Upper lobe of right lung (tissue), 1 donor: ENCODE measurements around the gene NCAPD2. TPM values are rescaled to one million over a fixed set of nuclear protein-coding genes. Genes with fewer than 3 reads are reported as not detected.
A peak's percentile ranks its signal among the peaks of the same experiment; 100 is the strongest.
"Not testable (repeated sequence)": the region's sequence is repeated elsewhere in the genome, so short reads cannot be mapped to it uniquely, and the experiment has no call there.

ENCODE experiments used
- ATAC-seq: fragments of 200-7000 bp; cut with Tn5 transposase; one replicate; pipeline ENCODE4 v1.9.1; 2020; ENCODE audit warnings: mild to moderate bottlenecking, moderate library complexity
- DNase-seq: peaks from one replicate; pipeline ENCODE4 v3.0.0-alpha.2; 2020
- H3K27ac ChIP-seq: fragments of 200-600 bp; one replicate; pipeline ENCODE4 v1.8.0; 2022
- H3K27me3 ChIP-seq: fragments of 200-600 bp; one replicate; pipeline ENCODE4 v1.8.0; 2022; ENCODE audit warnings: mild to moderate bottlenecking
- H3K36me3 ChIP-seq: fragments of 200-600 bp; one replicate; pipeline ENCODE4 v1.8.0; 2022
- H3K4me1 ChIP-seq: fragments of 200-600 bp; one replicate; pipeline ENCODE4 v1.8.0; 2022
- H3K4me3 ChIP-seq: fragments of 200-600 bp; one replicate; pipeline ENCODE4 v1.8.0; 2022; ENCODE audit warnings: mild to moderate bottlenecking
- H3K9me3 ChIP-seq: fragments of 200-600 bp; one replicate; pipeline ENCODE4 v1.8.0; 2022
- intact Hi-C: fragments of 100-400 bp; cut with DNase I; formaldehyde crosslinking; loops from one replicate; pipeline ENCODE4 v1.11.0; 2022
- total RNA-seq: library from RNA; stranded (reverse); fragmentation: NEBNext Ultra II Directional; extraction: Animal tissue kit (Norgen Biotek cat#: 25700); gene quantifications from one replicate; pipeline ENCODE4 v1.2.1, GENCODE V29; 2021
- TF ChIP-seq, protein P1 (sequence below): fragments of 200-600 bp; IDR thresholded peaks from one replicate; pipeline ENCODE4 v1.8.0; 2022; ENCODE audit warnings: antibody characterized with exemption
- donor health status: DM: no; HTN: yes; CAD: no; lungs with severe emphysema.

NCAPD2 gene
- total RNA-seq, 1 donor from 2014 or later, result 26.7 TPM

DNA sequence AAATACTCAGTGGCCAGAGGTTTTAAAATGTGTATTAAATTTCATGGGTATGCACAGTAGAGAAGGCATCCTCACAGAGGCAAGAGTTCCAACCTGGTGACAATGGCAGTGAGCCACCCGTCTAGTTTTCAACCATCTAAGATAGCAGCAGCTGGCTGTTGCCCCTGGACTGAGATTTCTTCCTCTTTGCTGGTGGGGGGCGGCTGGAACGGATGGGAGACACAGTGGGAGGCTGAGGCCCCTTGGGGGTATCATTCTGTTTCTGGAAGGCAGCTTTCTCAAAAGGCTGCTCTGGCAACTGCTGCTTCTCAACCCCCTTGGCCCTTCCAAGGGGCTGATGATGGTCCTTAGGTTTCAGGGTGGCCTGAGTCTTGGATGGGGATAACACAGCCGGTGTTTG lies 63.0 kb downstream of the NCAPD2 start:
- DNase-seq (no peak), ATAC-seq (no peak)
- intact Hi-C loops, result no loop called here
- Histone ChIP-seq H3K4me1 (peaks cover 35% of the 10 kb centered on the region), H3K4me3 (no peak overlapping the region), H3K27ac (no peak overlapping the region), H3K36me3 (peaks cover 48% of the 10 kb centered on the region), H3K27me3 (no peaks in the 10 kb centered on the region), H3K9me3 (no peaks in the 10 kb centered on the region)
- TF ChIP-seq, protein P1, sequence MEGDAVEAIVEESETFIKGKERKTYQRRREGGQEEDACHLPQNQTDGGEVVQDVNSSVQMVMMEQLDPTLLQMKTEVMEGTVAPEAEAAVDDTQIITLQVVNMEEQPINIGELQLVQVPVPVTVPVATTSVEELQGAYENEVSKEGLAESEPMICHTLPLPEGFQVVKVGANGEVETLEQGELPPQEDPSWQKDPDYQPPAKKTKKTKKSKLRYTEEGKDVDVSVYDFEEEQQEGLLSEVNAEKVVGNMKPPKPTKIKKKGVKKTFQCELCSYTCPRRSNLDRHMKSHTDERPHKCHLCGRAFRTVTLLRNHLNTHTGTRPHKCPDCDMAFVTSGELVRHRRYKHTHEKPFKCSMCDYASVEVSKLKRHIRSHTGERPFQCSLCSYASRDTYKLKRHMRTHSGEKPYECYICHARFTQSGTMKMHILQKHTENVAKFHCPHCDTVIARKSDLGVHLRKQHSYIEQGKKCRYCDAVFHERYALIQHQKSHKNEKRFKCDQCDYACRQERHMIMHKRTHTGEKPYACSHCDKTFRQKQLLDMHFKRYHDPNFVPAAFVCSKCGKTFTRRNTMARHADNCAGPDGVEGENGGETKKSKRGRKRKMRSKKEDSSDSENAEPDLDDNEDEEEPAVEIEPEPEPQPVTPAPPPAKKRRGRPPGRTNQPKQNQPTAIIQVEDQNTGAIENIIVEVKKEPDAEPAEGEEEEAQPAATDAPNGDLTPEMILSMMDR, result no peak

DNA sequence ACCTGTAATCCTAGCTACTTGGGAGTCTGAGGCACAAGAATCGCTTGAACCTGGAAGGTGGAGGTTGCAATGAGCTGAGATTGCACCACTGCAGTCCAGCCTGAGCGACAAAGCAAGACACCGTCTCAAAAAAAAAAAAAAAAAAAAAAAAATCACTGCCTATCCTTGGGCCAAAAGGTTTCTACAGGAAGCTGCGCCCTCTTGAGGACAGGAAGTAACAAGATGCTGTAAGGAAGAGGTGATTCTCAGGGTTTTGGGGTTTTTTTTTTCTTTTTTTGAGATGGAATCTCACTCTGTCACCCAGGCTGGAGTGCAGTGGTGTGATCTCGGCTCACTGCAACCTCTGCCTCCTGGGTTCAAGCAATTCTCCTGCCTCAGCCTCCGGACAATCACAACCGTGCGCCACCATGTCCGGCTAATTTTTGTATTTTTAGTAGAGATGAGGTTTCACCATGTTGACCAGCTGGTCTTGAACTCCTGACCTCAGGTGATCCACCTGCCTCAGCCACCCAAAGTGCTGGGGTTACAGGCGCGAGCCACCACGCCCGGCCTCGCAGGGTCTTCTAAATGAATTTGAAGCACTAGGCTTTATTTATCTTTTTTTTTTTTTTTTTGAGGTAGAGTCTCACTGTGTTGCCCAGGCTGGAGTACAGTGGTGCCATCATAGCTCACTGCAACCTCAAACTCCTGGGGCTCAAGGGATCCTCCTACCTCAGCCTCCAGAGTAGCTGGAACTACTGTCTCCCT lies 64.3 kb downstream of the NCAPD2 start:
- H3K27me3 ChIP-seq, result not testable (repeated sequence)
- TF ChIP-seq, protein P1, result peak; percentile 45

DNA sequence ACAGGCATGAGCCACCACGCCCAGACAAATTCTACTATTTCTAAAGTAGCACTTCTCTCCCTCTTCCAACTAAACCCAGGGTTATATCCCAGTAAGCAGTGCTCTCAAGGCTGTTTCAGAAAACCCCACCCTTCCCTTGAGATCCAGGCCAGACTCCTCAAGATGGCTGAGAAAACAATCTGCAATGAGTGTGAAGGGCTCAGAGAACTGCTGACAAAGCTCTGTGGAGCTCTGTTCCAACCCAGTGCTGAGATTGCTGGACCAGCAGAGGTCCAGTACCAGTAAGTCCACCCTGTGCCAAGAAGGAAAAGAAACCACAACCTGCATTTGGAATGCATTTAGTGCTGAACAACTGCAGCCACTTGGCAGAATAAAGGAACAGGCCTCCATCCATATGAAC lies 65.6 kb downstream of the NCAPD2 start:
- Histone ChIP-seq H3K4me3 (no peak overlapping the region), H3K4me1 (peaks cover 11% of the 10 kb centered on the region), H3K27me3 (no peaks in the 10 kb centered on the region), H3K9me3 (no peaks in the 10 kb centered on the region), H3K27ac (no peak overlapping the region), H3K36me3 (peaks cover 74% of the 10 kb centered on the region)
- TF ChIP-seq, protein P1, result no peak
- DNase-seq (no peak), ATAC-seq (peak; percentile 44)
- intact Hi-C loops, result no loop called here

More for the DNA sequence above, 64.3 kb downstream of the NCAPD2 start:
- DNase-seq, intact Hi-C loops, H3K4me3 ChIP-seq, H3K27ac ChIP-seq, ATAC-seq, H3K9me3 ChIP-seq: not testable (repeated sequence)
- H3K4me1 ChIP-seq, result peaks cover 22% of the 10 kb centered on the region
- peaks cover 61% of the 10 kb centered on the region for H3K36me3 ChIP-seq

DNA sequence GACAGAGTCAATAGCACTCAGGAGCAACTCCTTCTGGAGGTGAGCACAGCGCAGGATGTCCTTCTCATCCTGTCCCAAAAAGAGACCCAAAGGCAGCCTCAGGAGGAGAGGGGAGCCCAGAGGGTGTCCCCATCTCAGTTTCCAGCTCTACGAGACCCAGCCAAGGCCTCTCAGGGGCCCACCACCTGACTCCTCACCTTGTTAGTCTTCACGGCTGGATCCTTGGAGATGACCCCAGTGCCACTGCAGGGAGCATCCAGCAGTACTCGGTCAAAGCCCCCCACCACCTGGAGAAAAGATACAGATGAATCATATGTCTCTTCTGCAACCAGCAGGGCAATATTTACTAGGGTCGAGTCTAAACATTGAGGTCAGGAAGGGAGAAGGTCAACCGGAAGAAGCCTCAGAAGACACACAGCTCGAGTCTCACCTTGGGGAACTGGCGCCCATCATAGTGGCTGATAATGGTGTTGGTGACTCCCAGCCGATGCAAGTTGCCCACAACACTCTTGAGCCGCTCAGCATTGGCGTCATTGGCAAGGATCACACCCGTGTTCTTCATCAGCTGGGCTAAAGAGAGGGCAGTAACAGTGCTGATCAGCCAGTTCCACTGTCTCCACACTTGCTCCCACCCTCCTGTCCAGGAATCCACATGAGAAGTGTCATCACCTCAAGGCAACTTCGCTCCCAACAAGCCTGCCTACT lies 66.8 kb downstream of the NCAPD2 start:
- peaks cover 5% of the 10 kb centered on the region for H3K4me1 ChIP-seq
- DNase-seq, result no peak
- ATAC-seq, result no peak
- H3K36me3 ChIP-seq, result peaks cover 81% of the 10 kb centered on the region
- H3K27ac ChIP-seq, result no peak overlapping the region
- TF ChIP-seq, protein P1, result no peak
- no peaks in the 10 kb centered on the region for H3K27me3 ChIP-seq
- no peak overlapping the region for H3K4me3 ChIP-seq
- no peaks in the 10 kb centered on the region for H3K9me3 ChIP-seq
- intact Hi-C loops, result no loop called here

DNA sequence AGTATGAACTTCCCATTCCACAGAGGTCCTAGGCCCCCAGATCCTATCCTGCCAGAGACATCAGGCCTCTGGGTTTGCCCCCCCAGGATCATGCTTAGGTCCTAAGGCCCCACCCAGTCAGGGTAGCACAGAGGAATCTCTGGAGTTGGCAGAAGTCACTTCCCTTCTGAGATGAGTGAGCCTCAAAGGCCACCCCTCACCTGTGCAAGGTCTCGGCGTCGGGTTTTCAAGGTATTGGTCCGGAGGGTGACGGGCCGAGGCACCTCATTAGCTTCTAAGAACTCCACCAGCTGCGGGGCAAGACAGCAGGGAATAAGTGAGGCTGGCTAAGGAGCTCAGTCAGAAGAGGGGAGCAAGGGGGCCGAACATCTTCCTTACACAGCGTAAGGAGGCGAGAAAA lies 69.0 kb downstream of the NCAPD2 start:
- Histone ChIP-seq H3K9me3 (no peaks in the 10 kb centered on the region), H3K4me3 (no peak overlapping the region), H3K27me3 (no peaks in the 10 kb centered on the region), H3K4me1 (peaks cover 9% of the 10 kb centered on the region), H3K36me3 (peaks cover 79% of the 10 kb centered on the region), H3K27ac (no peak overlapping the region)
- no peak for ATAC-seq
- TF ChIP-seq, protein P1, result no peak
- no peak for DNase-seq
- intact Hi-C loops, result no loop called here
